ES-I3 (cell line): ENCODE measurements around the gene PDE7B.

ENCODE experiments used
- H3K36me3 ChIP-seq: 2 replicates; pipeline ENCODE4 v1.6.1; 2013; ENCODE audit warnings: mild to moderate bottlenecking, low read length, control low read depth, moderate library complexity; ENCODE audit not compliant: insufficient read depth
- H3K4me1 ChIP-seq: 2 replicates; pipeline ENCODE4 v1.6.1; 2013; ENCODE audit warnings: mild to moderate bottlenecking, control low read depth, low read length; ENCODE audit not compliant: insufficient read depth
- H3K9ac ChIP-seq: 2 replicates; pipeline ENCODE4 v1.6.1; 2013; ENCODE audit warnings: low read depth, mild to moderate bottlenecking, low read length, moderate library complexity
- H3K9me3 ChIP-seq: 2 replicates; pipeline ENCODE4 v1.6.1; 2013; ENCODE audit warnings: mild to moderate bottlenecking, low read length, moderate library complexity; ENCODE audit not compliant: control insufficient read depth, insufficient read depth

Gene PDE7B

GRCh38 chr6:135910790-135911618 is 59.5 kb downstream of the PDE7B start:
- 0 out of 2 replicates have a peak, but pooled peaks cover 4% of the 10 kb centered on the region for H3K4me1 ChIP-seq
- no peaks in the 10 kb centered on the region; the same call in 1 of the 2 replicates for H3K9me3 ChIP-seq
- no peak overlapping the region for H3K9ac ChIP-seq
- H3K36me3 ChIP-seq, result no peaks in the 10 kb centered on the region

GRCh38 chr6:135913785-135914184 is 62.3 kb downstream of the PDE7B start:
- H3K36me3 ChIP-seq, result no peaks in the 10 kb centered on the region

GRCh38 chr6:135919026-135919425 is 67.5 kb downstream of the PDE7B start:
- Histone ChIP-seq H3K36me3 (no peaks in the 10 kb centered on the region), H3K9me3 (0 out of 2 replicates have a peak, but pooled peaks cover 2% of the 10 kb centered on the region), H3K4me1 (peaks cover 18% of the 10 kb centered on the region), H3K9ac (no peak overlapping the region)

More at GRCh38 chr6:135913785-135914184, 62.3 kb downstream of the PDE7B start:
- H3K9ac ChIP-seq, result no peak overlapping the region
- peaks cover 2% of the 10 kb centered on the region; the same call in 1 of the 2 replicates for H3K9me3 ChIP-seq
- no peaks in the 10 kb centered on the region; the same call in 1 of the 2 replicates for H3K4me1 ChIP-seq

GRCh38 chr6:135920689-135921088 is 69.2 kb downstream of the PDE7B start:
- H3K9me3 ChIP-seq, result 0 out of 2 replicates have a peak, but pooled peaks cover 2% of the 10 kb centered on the region
- no peak overlapping the region for H3K9ac ChIP-seq
- H3K36me3 ChIP-seq, result no peaks in the 10 kb centered on the region
- H3K4me1 ChIP-seq, result peaks cover 18% of the 10 kb centered on the region

- Histone ChIP-seq H3K4me1 (peaks cover 18% of the 10 kb centered on the region), H3K36me3 (no peaks in the 10 kb centered on the region), H3K9me3 (0 out of 2 replicates have a peak, but pooled peaks cover 2% of the 10 kb centered on the region), H3K9ac (no peak overlapping the region)
These were observed 69.7 kb downstream of the PDE7B start for GRCh38 chr6:135921188-135921587.

- Histone ChIP-seq H3K4me1 (peaks cover 18% of the 10 kb centered on the region), H3K36me3 (no peaks in the 10 kb centered on the region), H3K9ac (no peak overlapping the region), H3K9me3 (0 out of 2 replicates have a peak, but pooled peaks cover 5% of the 10 kb centered on the region)
These were observed 70.7 kb downstream of the PDE7B start for GRCh38 chr6:135922174-135922573.

- no peak overlapping the region for H3K9ac ChIP-seq
- H3K4me1 ChIP-seq, result peaks cover 21% of the 10 kb centered on the region
- 0 out of 2 replicates have a peak, but pooled peaks cover 3% of the 10 kb centered on the region for H3K9me3 ChIP-seq
- no peaks in the 10 kb centered on the region for H3K36me3 ChIP-seq
These were observed 71.2 kb downstream of the PDE7B start for GRCh38 chr6:135922746-135923145.

- H3K9ac ChIP-seq, result no peak overlapping the region
- peaks cover 3% of the 10 kb centered on the region; the same call in 1 of the 2 replicates for H3K4me1 ChIP-seq
- no peaks in the 10 kb centered on the region for H3K9me3 ChIP-seq
- H3K36me3 ChIP-seq, result no peaks in the 10 kb centered on the region
These were observed 81.2 kb downstream of the PDE7B start for GRCh38 chr6:135932651-135933050.

GRCh38 chr6:135935941-135936601 is 84.6 kb downstream of the PDE7B start:
- Histone ChIP-seq H3K4me1 (no peaks in the 10 kb centered on the region), H3K9me3 (no peaks in the 10 kb centered on the region), H3K9ac (no peak overlapping the region), H3K36me3 (no peaks in the 10 kb centered on the region)

GRCh38 chr6:135936606-135937005 is 85.1 kb downstream of the PDE7B start:
- no peak overlapping the region for H3K9ac ChIP-seq
- no peaks in the 10 kb centered on the region for H3K36me3 ChIP-seq
- no peaks in the 10 kb centered on the region; the same call in 1 of the 2 replicates for H3K9me3 ChIP-seq
- H3K4me1 ChIP-seq, result no peaks in the 10 kb centered on the region

GRCh38 chr6:135937106-135937505 is 85.6 kb downstream of the PDE7B start:
- Histone ChIP-seq H3K36me3 (no peaks in the 10 kb centered on the region), H3K4me1 (no peaks in the 10 kb centered on the region), H3K9ac (no peak overlapping the region), H3K9me3 (no peaks in the 10 kb centered on the region; the same call in 1 of the 2 replicates)

GRCh38 chr6:135938576-135939207 is 87.2 kb downstream of the PDE7B start:
- no peaks in the 10 kb centered on the region for H3K4me1 ChIP-seq
- no peaks in the 10 kb centered on the region for H3K36me3 ChIP-seq
- H3K9me3 ChIP-seq, result no peaks in the 10 kb centered on the region; the same call in 1 of the 2 replicates
- no peak overlapping the region for H3K9ac ChIP-seq

GRCh38 chr6:135939208-135939591 is 87.7 kb downstream of the PDE7B start:
- H3K4me1 ChIP-seq, result no peaks in the 10 kb centered on the region
- H3K9ac ChIP-seq, result no peak overlapping the region
- H3K36me3 ChIP-seq, result no peaks in the 10 kb centered on the region
- no peaks in the 10 kb centered on the region; the same call in 1 of the 2 replicates for H3K9me3 ChIP-seq

GRCh38 chr6:135940616-135941167 is 89.2 kb downstream of the PDE7B start:
- Histone ChIP-seq H3K9me3 (no peaks in the 10 kb centered on the region; the same call in 1 of the 2 replicates), H3K4me1 (no peaks in the 10 kb centered on the region), H3K36me3 (no peaks in the 10 kb centered on the region), H3K9ac (no peak overlapping the region)
